ENCODE data around the gene WNT7B.

The WNT7B gene

GRCh38 chr22:45905326-45905923, 71.5 kb downstream of the WNT7B start:
- TF ChIP-seq, protein P1, sequence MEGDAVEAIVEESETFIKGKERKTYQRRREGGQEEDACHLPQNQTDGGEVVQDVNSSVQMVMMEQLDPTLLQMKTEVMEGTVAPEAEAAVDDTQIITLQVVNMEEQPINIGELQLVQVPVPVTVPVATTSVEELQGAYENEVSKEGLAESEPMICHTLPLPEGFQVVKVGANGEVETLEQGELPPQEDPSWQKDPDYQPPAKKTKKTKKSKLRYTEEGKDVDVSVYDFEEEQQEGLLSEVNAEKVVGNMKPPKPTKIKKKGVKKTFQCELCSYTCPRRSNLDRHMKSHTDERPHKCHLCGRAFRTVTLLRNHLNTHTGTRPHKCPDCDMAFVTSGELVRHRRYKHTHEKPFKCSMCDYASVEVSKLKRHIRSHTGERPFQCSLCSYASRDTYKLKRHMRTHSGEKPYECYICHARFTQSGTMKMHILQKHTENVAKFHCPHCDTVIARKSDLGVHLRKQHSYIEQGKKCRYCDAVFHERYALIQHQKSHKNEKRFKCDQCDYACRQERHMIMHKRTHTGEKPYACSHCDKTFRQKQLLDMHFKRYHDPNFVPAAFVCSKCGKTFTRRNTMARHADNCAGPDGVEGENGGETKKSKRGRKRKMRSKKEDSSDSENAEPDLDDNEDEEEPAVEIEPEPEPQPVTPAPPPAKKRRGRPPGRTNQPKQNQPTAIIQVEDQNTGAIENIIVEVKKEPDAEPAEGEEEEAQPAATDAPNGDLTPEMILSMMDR (IDR thresholded peaks at IDR 0.05; ENCODE audit: low read depth, low read length, missing control alignments): no peak
- in situ Hi-C loops (cut with HindIII; ENCODE audit: low pct_ligation_motif_present, low sequenced_read_pairs): no loop called here
- Histone ChIP-seq H3K27ac (no peak overlapping the region), H3K4me3 (ENCODE audit: low read depth, low read length) (no peak overlapping the region), H3K27me3 (replicated peaks) (peaks cover 2% of the 10 kb centered on the region), H3K36me3 (replicated peaks) (no peaks in the 10 kb centered on the region)
- DNase-seq: no peak

DNA sequence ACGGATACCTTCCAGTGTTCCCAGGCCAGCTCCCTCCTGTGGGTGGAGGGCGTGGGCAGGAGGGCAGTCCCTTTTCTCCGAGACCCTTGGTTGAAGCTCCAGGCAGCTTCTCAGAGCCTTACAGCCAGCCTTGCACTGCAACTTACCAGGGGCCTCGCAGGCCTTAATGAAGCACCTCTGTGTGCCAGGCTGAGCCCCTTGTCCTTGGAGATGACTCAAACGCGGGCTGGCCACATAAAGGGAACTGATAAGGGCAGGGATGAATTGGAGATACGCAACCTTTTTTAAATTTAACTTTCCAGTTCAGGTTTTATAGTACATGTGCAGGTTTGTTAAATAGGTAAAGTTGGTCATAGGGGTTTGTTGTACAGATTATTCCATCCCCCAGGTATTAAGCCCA, 72.7 kb downstream of the WNT7B start:
- Histone ChIP-seq H3K4me3 (ENCODE audit: low read depth, low read length) (no peak overlapping the region), H3K36me3 (replicated peaks) (no peaks in the 10 kb centered on the region), H3K27me3 (replicated peaks) (peaks cover 2% of the 10 kb centered on the region), H3K27ac (no peak overlapping the region)
- DNase-seq: no peak
- TF ChIP-seq, protein P1 (IDR thresholded peaks at IDR 0.05; ENCODE audit: low read depth, low read length, missing control alignments): no peak
- in situ Hi-C loops (cut with HindIII; ENCODE audit: low pct_ligation_motif_present, low sequenced_read_pairs): no loop called here

GRCh38 chr22:45903355-45904135, 73.4 kb downstream of the WNT7B start:
- in situ Hi-C loops (cut with HindIII; ENCODE audit: low pct_ligation_motif_present, low sequenced_read_pairs): no loop called here
- H3K27ac ChIP-seq: no peak overlapping the region
- no peak overlapping the region for H3K4me3 ChIP-seq (ENCODE audit: low read depth, low read length)
- no peaks in the 10 kb centered on the region for H3K36me3 ChIP-seq (replicated peaks)
- TF ChIP-seq, protein P1 (IDR thresholded peaks at IDR 0.05; ENCODE audit: low read depth, low read length, missing control alignments): no peak
- H3K27me3 ChIP-seq (replicated peaks): peaks cover 2% of the 10 kb centered on the region
- peak; percentile 69 for DNase-seq

GRCh38 chr22:45897736-45898135, 79.2 kb downstream of the WNT7B start:
- TF ChIP-seq, protein P1 (IDR thresholded peaks at IDR 0.05; ENCODE audit: low read depth, low read length, missing control alignments): no peak

GRCh38 chr22:45896964-45897538, 79.9 kb downstream of the WNT7B start:
- no peaks in the 10 kb centered on the region for H3K36me3 ChIP-seq (replicated peaks)
- H3K27ac ChIP-seq: no peak overlapping the region
- DNase-seq: no peak
- no peak overlapping the region for H3K4me3 ChIP-seq (ENCODE audit: low read depth, low read length)
- no peaks in the 10 kb centered on the region for H3K27me3 ChIP-seq (replicated peaks)
- TF ChIP-seq, protein P1 (IDR thresholded peaks at IDR 0.05; ENCODE audit: low read depth, low read length, missing control alignments): no peak
- in situ Hi-C loops (cut with HindIII; ENCODE audit: low pct_ligation_motif_present, low sequenced_read_pairs): no loop called here

More at GRCh38 chr22:45897736-45898135, 79.2 kb downstream of the WNT7B start:
- Histone ChIP-seq H3K27ac (no peak overlapping the region), H3K4me3 (ENCODE audit: low read depth, low read length) (no peak overlapping the region), H3K27me3 (replicated peaks) (no peaks in the 10 kb centered on the region), H3K36me3 (replicated peaks) (no peaks in the 10 kb centered on the region)
- DNase-seq: no peak
- in situ Hi-C loops (cut with HindIII; ENCODE audit: low pct_ligation_motif_present, low sequenced_read_pairs): no loop called here

Data from brain microvascular endothelial cell (primary cell).